Stimulated activated CD8-positive, alpha-beta memory T cell treated with anti-CD3 and anti-CD28 coated beads, Interleukin-2, amount 100 ng/mL, for 1 hour (primary cell): ENCODE data around the gene DOK7.

Source experiments
- DNase-seq, 2 donors: peaks; one replicate each; pipeline ENCODE4 v3.0.0-alpha.2; 2020; ENCODE audit warnings: low read depth in 2 of 2

Gene DOK7

DNA sequence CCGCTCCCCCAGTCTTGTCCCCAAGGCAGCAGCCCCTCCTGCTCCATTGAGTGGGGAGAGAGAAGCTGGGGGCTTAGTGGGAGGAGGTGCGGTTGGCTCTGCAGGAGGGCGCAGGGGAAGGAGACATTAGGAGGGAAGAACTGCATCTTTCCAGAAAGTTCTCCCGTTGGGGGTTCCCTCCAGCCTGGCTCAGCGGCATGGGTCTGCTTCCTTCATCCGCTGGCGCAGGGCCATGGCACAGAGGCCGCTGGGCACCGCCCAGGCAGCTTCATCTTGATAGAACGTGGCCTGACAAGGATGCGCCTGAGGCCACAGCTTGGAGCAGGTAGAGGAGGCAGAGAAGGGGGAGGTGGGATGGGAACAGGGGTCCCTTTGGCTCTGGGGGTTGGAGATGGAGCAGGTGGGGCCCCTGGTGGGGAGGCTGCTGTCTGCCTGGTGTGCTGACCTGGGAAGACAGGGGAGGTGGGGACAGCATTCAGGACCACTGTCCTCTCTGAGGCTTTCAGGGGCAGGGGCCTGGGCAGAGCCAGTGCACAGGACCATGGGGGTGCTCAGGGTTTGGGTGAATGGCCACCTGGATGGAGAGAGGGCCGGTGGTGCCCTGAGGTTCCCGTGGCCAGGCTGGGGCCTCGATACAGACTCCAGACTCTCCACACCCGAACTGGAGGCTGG, 12.1 kb downstream of the DOK7 start:
- no peak for DNase-seq

DNA sequence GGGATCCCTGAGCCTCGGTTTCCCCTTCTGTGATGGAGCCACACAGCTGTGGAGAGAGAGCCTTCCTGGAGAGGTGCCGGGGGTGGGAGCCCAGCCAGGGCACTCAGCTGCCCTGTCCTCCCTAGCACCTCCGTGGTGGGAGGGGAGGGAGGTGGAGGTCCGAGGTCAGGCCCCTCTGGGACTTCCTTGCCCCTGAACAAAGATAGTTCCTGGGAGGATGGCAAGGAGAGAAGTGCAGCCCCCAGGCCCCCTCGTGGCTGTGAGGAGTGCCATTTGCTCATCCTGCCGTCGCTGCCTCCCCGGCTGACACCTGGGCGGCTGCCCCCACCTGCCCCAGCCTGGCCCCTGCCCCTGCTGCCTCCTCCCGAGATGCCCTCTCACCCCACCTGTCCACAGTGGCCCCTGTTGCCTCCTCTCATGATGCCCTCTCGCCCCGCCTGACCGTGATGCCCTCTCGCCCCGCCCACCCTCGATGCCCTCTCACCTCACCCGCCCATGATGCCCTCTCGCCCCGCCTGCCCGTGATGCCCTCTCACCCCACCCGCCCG, 12.7 kb downstream of the DOK7 start:
- DNase-seq: no peak

DNA sequence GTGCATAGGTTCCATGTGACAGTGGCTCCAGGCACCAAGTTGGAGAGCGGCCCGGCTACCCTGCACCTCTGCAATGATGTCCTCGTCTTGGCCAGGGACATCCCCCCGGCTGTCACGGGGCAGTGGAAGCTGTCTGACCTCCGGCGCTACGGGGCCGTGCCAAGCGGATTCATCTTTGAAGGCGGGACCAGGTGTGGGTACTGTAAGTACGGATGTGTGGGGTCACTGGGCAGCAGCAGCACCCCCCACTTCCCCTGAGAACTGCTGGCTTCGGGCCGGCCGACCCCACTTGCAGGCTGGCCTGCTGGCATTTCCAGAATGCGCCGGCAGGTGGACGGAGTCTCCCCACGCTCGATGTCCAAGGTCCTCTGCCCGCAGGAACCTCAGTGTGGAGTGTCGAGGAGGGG, 13.2 kb downstream of the DOK7 start:
- no peak for DNase-seq

DNA sequence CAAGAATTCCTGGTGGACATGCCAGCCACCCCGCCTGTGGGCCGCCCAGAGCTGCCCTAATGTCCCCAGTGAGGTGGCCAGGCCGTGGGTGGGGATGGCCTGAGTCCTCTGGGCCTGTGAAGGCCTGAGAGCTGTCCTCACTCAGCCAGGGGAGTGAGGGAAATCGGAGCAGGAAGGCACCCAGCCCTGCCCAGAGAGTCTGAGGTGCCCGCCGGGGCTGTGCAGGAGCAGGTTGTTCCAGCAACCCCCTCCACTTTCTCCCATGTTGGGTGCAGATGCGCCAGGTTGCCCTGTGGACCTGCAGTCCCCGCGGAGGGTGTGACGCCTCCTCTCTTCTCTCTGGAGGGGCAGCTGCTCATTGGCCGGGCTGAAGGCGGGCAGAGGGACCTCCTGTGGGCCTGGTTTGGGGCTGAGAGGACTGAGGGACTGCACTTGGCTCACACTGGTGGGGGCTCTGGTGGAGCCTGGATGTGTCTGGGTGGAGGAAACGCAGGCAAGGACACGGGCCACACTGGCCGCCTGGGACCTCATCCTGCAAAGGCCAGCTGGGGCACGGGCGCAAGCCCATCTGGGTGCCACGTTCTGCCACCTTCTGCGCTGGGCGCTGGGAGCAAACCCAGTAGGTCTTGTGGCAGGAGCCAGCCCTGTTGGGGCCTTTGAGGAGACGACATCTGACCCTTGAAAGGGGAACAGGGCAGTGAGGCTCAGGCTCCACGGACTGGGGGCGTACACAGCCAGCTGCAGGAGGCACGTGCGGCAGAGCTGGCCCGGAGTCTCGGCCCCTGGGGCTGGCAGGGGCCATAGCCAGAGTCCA, 14.0 kb downstream of the DOK7 start:
- no peak for DNase-seq

DNA sequence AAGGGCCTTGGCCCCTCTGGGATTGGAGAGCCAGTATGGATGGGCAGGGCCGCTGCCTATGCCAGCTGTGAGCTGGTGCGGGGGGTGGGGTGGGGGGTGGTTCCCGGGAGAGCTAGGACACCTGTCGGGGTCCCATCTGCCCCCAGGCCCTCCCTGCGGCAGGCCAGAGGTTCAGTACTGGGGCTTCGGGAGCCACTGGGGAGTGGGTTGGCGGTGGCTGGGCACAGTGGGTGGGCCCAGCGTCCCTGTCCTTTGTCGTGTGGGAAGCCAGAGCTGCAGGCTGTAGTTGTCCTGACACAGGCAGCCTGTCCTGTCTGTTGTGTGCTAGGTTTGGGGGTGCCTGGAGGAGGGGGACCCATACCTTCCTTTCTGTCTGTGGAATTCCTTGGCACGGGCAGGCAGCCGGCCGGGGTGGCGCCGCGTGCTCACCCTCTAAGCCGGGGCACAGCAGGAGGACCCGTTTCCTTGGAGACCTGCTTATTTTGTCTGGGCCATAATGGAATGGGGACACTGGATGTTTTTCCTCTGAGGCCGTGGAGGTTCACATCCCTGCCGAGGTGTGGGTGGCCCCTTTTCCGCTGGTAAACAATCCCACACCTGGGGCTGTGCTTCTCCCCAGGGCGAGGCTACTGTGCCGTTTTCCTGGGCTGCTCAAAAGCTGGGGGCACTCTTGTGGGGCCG, 14.8 kb downstream of the DOK7 start:
- no peak for DNase-seq

DNA sequence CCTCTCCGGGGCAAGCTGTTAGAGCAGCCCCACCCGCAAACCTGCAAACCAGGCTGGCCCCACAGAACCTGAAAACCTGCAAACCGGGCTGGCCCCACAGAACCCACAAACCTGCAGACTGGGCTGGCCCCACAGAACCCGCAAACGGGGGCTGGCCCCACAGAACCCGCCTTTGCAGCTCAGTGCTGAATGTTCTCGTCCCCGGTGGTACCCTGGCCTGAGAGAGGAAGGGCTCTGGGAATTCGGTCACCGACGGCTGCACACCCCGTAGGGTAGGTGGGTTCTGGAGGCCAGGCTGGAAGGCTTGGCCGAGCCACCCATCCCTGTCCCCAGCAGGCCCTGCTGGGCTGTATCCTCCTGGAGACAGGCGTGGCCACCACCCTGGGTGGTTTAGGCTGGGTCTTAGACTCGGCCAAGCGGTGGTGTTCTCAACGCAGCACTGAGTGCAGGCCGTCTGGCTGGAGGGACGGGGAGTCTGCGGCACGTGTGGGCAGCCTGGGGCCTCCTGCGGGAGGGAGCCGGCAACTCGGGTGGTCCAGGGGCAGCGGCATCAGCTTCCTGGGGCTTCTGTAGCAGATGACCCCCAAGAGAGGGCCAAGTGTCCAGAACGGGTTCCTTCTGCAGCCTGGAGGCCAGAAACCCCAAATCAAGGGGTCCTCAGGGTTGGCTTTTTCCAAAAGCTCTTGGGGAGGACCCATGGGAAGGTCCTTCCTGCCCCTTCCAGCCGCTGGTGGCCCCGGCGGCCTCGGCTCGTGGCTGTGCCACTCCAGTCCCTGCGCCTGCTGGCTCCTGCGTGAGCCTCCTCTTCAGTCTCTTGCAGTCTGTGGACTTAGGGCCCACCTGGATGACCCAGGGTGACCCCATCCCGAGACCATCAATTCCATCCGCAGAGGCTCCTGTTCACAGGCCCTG, 15.6 kb downstream of the DOK7 start:
- DNase-seq: no peak

DNA sequence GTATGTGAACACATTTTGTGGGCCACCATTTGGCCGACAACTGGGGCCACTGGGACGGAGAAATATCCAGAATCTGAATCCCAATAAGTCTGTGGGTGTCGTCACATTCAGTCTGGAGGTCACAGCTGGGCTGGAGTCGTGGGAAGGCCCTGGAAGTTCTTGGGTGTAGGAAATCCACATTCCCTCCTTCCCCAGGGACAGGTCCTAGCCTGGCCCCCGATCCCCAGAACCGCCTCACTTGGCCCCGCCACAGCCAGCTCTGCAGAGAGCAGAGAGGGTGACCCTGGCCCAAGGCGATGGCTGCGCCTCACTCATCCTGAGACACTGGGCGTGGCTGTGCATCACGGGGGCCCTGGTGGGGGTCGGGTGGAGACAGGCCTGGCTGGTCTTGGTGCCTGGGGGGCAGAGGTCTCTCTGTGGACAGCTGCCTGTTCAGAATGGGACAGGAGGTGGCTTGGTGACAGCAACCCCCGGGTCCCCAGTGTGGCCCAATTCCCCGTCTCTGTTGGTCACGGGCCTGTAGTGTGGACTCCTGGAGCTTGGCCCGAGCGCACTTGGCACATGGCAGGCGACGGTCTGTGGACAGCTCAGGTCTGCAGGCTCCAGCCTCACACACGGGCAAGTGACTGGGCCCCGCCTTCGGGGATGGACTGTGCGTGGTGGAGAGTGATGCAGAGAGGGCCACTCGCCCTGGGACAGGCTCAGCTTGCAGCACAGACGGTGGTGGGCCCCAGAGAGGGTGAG, 16.4 kb downstream of the DOK7 start:
- DNase-seq: no peak

DNA sequence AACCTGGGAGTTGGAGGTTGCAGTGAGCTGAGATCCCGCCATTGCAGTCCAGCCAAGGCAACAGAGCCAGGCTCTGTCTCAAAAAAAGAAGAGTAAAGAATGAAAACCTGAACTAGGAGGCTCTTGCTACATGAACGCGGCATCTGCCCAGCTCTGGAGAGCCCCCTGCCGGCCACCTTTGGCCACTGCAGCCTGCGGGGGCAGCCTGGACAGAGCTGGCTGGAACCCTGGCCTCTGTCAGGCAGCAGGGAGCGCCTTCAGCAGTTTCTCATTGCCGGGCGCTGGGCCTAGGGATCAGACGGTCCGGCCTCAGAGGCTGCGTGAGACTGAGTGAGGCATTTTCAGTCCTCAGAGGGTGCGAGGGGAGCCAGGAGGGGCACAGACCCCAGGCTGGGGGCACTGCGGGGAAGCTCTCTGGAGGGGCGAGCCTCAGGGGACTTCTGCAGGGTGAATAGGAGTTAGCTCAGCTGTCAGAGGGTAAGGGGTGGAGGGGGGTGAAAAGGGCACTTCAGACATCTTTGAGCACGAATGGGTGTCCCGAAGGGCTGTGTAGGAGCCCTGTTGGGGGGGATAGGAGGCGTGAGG, 17.5 kb downstream of the DOK7 start:
- peak; percentile 47 to 48 for DNase-seq

DNA sequence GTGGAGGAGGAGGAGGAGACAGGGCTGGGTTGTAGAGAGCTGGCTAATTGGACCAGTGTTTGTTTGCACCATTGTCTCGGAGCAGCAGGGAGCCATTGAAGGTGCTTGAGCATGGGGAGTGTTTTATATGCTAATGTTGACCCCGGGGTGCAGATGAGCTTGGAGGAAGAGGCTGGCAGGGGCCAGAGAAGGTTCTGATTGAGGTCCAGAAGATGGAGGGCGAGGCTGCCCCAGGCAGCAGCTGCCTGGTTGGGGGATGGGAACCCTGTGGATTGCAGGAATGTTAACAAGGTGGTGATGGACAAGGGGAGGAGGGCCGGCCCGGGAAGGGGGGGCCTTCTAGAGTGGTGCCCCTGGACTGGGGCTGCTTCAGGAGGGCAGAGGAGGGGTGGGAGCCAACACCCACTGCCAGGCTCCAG, 18.0 kb downstream of the DOK7 start:
- no peak for DNase-seq

DNA sequence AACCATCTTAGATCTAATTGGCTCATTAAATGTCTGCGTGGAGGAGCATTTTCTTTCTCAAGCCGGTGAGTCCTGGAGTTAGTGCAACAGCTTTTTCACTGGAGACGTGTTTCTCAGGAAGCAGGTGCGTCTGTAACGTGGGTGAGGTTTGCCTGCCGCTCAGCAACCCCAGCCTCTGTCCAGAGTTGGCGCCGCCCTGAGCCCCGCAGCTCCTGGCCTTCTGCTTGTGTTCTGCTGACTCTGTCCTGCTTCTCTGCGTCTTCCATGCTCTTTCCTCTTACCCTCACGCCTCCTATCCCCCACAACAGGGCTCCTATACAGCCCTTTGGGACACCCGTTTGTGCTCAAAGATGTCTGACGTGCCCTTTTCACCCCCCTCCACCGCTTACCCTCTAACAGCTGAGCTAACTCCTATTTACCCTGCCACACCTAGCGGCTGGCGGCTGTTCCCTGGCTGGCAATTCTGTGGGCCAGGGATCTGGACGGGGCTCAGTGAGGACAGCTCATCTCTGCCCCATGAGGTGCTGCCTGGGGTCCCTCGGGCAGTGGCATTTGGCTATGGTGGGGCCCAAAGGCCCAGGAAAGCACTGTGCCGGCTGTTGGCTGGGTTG, 18.8 kb downstream of the DOK7 start:
- DNase-seq: no peak

DNA sequence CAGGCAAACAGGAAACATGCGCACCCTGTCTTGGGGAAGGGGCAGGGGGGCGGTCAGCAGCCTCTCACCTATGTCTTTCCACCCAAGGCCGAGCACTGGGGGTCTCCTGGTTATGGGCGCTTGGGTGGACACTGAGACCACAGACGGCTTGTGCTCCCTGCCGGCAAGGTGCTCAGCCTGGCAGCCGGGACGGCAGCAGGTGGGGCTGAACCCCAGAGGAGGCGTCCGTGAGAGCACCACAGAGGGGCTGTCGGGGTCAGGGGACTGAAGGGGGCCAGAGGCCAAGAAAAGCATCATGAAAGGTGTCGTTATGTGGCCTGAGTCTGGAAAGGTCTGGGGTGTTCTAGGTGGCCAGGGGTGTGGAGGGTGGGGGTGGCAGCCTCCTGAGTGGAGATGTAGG, 19.6 kb downstream of the DOK7 start:
- DNase-seq: no peak

DNA sequence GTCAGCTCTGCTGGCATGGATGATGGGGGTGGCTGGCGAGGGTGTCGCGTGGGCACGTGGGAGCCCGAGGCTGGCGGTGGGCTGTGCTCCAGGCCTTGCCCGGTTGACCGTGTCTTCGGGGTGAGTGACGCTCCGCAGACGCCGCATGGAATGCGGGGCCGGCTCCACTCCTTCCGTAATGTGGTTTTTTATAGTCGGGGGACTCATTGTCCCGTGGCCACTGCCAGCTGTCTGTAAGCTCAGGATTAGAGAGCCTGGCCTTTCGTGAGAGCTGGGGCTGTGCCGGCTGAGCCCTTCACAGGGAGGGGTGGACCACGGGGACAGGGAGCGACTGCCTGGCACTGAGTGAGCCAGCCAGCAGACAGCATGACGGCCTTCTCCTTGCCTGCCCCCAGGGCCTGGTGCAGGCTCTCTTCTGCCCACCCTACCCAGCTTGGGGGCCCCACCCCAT, 20.4 kb downstream of the DOK7 start:
- DNase-seq: no peak

DNA sequence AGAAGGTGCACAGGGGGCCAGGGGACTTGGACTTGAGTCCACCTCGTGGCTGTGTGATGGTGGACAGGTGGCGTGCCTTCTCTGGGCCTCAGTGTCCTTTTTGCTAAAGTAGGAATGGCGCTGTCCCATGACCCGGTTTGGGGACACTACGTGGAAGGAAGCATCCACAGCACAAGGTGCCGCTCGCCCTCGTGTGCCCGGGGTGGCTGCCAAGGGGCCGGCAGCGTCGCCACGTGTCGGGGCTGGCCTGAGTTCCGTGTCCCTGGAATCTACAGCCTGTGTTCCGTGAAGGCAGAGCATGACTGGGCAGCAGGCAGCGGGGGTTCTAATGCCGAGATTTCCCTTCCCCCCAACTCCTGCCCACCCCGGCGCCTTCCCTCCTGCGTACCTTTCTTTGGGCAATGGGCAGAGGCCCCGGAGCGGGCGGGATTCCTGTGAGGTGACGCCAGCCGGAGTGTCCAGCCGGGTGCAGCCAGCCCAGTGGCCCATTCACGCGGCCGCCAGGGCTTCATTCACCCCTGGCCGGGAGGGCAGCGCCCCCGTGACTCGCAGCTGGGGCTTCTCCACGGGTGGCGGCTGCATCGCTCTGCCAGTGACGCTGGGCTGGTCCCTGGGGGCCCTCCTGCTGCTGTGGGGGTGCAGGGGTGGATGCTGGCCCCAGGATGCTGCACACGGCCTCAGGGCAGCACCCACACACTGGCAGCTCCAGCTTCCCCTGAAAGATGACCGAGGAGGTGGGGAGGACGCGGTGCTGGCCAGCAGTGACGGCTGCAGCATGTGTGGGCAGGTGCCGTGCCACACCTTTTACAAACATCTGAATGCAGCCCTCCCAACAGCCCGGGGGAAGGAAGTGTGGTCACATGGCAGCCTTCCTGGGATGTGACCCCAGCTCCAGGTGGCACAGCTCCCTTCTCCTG, 21.2 kb downstream of the DOK7 start:
- no peak for DNase-seq

DNA sequence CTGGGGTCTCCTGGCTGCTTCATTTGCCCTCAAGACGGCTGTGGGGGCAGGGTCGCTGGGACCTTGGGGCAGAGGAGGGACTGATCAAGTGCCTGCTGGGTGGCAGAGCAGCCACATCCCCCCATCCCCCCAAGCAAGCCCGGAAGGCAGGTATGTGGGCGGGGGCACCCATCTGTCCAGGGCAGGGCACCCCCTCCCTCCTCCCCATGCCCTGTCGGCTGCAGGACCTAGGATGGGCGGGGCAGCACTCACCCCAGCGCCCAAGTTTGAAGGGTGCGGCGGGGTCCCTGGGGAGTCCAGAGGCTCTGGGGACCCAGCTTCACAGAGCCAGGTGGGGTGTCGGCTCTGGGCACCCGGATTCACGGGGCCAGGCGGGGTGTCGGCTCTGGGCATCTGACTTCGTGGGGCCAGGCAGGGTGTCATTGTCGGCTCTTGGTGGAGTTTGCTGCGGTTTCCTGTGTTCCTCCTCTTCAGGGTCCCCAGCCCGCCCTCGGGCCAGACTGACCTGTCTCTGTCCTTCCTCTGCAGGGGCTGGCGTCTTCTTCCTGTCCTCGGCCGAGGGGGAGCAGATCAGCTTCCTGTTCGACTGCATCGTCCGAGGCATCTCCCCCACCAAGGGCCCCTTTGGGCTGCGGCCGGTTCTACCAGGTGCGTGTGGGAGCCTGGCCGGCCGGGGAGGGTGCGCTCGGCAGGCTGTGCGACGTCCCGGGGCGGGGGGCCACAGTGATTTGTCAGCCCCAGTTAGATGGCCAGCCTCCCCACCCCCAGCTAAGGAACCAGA, 22.1 kb downstream of the DOK7 start:
- no peak for DNase-seq

DNA sequence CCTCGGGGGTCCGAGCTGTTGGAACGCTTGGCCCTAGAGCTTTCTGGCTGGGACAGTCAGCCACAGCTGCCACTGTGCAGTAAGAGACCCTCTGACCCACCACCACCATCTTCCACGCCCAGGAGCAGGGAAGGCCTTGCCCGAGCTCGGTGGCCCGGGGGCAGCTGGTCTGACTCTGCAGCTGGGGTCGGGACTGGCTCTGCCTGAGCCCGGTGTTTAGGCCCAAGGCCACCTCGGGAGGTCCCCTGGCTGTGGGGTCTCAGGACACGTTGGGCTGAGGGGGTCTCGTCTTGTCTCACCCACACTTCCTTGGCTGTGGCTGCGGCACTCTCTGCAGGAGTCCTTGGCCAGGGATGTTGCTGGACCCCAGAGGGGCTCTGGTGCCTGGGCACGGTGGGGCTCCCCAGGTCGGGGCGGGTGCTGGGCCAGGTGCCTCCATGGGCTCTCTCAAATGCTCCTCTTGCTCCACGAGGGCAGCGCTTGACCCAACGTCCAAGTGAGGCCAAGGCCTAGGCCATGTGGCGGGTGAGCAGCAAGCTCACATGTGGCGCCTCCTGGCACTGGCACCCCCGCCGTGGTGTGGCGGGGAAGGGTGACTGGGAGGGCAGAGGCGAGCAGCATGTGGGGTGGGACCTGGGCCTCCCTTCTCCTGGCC, 22.9 kb downstream of the DOK7 start:
- DNase-seq: no peak

DNA sequence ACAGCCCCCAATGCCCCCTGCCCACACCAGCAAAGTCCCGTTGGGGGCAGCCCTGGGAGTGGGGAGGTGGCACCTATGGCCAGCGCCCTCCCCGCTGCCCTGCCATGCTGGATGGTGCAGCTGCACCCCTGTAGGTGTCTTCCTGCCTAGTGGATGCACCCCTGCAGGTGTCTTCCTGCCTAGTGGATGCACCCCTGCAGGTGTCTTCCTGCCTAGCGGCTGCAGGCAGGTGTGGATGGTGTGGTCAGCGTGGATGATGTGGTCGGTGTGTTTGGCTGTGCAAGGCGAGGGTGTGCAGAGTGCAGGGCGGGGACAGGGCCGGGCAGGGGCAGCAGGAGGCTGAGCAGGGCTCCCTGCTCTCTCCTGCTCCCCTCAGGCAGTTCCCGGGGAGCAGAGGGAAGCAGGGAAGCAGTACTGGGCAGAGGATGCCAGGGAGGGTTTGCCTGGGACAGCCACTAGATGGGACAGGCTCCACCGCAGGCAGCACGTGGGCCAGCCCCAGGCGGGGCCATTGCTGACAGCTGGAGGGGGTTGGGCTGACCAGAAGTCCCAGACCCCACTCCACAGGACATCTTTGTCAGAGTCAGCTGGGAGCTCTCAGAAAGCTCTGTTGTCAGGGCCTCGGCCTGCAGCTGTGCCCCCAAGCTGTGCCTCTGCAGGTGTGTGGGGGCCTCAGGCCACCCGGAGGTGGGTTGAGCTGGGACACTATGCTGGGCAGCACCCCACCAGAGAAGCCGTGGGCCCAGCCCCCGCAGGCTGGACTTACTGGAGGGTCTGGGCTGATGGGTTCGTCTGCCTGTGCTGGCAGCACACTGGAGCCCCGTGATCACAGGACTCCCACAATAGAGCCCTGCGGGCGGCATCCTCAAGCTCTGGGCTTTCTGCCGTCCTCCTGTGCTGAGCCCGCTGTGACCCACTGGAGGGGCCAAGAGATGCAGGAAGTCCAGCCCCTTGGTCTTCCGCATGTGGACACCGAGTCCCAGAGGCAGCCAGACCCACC, 23.7 kb downstream of the DOK7 start:
- no peak for DNase-seq
